ENCODE results near the gene SUFU.

Gene SUFU

DNA sequence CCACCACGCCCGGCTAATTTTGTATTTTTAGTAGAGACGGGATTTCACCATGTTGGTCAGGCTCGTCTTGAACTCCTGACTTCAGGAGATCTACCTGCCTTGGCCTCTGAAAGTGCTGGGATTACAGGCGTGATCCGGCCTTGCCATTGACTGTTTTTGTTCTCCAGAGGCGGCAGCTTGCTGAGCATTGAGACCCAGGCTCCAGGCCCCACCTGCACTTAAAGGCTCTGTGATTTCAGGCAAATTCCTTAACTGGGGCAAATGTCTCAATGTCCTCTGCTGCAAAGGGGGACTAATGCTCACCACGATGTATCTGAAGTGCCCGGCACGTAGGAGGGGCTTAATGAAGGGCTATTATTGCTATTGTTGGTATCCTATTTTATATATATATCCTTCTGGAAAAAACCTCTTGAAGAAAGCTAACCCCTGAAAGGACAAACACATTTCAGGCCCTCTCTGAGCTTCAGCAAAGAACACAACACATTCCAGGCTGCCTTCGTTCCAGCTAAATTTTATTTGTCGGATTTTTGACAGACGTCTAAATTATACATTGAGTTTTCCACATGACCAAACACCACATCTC is 169.6 kb downstream of the SUFU start:
- TF ChIP-seq, protein P1, sequence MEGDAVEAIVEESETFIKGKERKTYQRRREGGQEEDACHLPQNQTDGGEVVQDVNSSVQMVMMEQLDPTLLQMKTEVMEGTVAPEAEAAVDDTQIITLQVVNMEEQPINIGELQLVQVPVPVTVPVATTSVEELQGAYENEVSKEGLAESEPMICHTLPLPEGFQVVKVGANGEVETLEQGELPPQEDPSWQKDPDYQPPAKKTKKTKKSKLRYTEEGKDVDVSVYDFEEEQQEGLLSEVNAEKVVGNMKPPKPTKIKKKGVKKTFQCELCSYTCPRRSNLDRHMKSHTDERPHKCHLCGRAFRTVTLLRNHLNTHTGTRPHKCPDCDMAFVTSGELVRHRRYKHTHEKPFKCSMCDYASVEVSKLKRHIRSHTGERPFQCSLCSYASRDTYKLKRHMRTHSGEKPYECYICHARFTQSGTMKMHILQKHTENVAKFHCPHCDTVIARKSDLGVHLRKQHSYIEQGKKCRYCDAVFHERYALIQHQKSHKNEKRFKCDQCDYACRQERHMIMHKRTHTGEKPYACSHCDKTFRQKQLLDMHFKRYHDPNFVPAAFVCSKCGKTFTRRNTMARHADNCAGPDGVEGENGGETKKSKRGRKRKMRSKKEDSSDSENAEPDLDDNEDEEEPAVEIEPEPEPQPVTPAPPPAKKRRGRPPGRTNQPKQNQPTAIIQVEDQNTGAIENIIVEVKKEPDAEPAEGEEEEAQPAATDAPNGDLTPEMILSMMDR (IDR thresholded peaks at IDR 0.05; ENCODE audit: low read depth, low read length), result no peak
- no peak overlapping the region for H3K4me3 ChIP-seq (replicated peaks in 1 of 2; ENCODE audit: low read depth in 2 of 2, low read length in 2 of 2)
- no peak for DNase-seq (ENCODE audit: low read depth in 2 of 2)

DNA sequence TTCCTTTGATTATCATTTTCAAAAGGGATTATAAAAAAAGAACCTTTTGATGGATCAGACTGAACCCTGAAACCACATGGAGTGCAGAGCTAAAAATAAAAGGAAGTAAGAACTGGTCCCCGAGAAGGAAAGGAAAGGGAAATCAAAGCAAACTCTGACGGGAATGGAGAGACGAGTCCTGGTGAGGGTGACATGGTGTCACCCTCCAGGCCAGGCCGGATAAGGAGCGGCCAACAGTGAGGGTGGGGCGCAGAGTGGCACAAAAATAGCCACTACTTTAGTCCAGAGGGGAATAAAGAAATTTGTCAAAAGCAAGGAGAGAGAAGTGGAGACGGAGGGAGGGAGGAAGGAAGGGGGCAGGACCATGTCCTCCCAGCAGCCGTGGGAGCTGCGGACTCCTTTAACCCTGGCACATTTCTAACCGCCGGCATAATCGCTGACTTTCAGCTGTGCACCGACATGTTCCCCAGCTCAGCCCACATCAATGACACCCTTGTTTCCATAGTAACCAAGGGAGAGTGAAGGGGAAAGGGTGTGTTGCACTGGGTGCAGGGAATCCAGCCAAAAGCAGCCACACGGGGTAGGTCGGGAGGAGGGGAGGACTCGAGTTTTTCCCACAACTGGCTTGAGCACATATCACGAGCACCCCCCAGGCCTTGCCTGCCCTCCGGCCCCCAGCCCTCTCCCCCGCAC is 170.2 kb downstream of the SUFU start:
- peak overlapping the region in 1 of 2 donors; percentile 11 for H3K4me3 ChIP-seq (replicated peaks in 1 of 2; ENCODE audit: low read depth in 2 of 2, low read length in 2 of 2)
- TF ChIP-seq, protein P1 (IDR thresholded peaks at IDR 0.05; ENCODE audit: low read depth, low read length), result no peak
- peak; percentile 83 to 88 for DNase-seq (ENCODE audit: low read depth in 2 of 2)

DNA sequence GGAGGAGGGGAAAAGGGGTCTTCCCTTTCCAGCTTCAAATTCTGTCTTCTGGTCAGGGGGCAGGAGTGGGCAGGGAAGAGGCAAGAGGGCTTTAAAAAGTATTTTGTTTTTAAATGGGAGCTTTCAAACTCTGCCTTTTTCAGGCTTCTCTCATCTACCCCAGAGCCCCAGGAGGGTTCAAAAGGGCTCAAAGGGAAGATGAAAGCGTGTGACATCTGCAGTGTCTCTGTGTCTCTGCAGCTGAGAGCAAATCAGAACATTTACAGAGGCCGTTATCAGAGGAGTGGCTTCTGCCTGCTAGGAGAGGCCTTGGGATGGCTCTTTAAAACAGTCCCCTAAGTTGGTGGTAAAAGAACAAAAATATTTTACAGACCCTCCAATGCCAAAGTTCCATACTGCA is 170.8 kb downstream of the SUFU start:
- no peak for DNase-seq (ENCODE audit: low read depth in 2 of 2)
- TF ChIP-seq, protein P1 (IDR thresholded peaks at IDR 0.05; ENCODE audit: low read depth, low read length), result no peak
- peak overlapping the region in 1 of 2 donors; percentile 11 for H3K4me3 ChIP-seq (replicated peaks in 1 of 2; ENCODE audit: low read depth in 2 of 2, low read length in 2 of 2)

DNA sequence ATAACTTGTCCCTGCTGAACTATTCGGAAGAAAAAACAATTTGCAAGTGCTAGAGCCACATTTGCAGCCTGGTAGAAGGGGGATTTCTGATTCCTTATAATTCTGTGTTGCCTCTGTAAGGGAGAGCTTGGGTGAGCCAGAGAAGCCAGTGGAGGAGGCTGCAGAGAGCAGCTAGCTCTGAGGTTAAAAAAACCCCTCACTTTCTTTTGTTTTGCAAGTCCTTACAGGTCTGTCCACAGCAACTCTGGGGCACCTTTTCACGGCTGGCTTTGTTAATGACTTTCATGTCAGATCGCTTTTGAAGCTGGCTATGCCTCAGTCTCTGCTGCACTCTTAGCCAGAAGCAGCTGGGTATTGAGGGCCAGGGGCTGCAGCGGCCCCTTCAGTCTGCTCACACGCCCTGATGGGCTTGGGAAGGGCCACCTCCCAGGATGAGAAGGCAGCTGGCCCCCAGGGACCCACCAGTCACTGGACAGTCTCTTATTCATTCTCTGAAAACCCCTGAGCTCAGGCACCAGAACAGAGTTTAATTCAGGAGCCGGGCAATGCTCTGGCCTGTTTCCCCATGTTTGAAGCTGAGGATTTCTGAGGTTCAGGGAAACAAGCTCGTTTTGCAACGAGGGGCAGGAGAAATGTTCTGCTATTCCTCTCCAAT is 171.4 kb downstream of the SUFU start:
- DNase-seq (ENCODE audit: low read depth in 2 of 2), result peak in 1 of 2 donors; percentile 26
- TF ChIP-seq, protein P1 (IDR thresholded peaks at IDR 0.05; ENCODE audit: low read depth, low read length), result no peak
- H3K4me3 ChIP-seq (replicated peaks in 1 of 2; ENCODE audit: low read depth in 2 of 2, low read length in 2 of 2), result no peak overlapping the region

DNA sequence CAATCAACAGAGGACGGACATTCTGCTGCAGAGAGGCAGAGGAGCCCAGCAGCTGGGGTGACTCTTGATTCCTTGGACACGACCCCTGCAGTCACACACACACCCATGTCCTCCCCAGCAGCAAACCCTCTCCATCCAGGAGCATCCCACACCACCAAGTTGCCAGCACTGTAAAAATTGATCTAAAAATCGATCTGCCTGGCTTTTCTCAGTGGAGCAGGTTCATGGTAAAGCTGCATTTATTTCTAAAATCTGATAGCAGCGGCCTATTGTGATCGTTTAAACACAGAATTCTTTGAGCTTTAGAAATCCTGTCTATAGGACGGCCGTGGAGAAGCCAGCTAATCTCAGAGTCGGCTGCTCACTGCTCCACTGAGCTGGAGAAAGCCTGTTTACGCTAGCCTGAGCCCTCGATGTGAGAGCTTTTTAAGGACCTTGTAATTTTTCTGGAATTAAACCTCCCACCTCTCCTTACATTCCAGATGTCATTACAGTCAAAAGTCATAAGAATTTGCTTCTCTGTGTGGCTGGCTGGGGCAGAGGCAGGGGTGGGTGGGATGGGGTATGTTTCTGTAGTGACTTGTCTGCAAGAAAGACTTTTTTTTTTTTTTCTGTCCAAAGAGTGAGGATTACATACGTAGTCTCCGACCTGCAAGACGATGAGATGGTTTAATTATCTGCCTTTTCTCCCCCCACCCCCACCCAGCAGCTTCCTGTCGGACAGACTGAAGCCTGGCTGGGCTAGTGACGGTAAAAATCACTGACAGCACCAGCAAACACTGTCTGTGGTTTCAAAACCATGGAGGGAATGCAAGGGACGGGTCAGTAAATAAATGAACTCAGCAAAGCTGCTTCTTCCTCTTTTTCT is 172.1 kb downstream of the SUFU start:
- TF ChIP-seq, protein P1 (IDR thresholded peaks at IDR 0.05; ENCODE audit: low read depth, low read length), result no peak
- H3K4me3 ChIP-seq (replicated peaks in 1 of 2; ENCODE audit: low read depth in 2 of 2, low read length in 2 of 2), result no peak overlapping the region

DNA sequence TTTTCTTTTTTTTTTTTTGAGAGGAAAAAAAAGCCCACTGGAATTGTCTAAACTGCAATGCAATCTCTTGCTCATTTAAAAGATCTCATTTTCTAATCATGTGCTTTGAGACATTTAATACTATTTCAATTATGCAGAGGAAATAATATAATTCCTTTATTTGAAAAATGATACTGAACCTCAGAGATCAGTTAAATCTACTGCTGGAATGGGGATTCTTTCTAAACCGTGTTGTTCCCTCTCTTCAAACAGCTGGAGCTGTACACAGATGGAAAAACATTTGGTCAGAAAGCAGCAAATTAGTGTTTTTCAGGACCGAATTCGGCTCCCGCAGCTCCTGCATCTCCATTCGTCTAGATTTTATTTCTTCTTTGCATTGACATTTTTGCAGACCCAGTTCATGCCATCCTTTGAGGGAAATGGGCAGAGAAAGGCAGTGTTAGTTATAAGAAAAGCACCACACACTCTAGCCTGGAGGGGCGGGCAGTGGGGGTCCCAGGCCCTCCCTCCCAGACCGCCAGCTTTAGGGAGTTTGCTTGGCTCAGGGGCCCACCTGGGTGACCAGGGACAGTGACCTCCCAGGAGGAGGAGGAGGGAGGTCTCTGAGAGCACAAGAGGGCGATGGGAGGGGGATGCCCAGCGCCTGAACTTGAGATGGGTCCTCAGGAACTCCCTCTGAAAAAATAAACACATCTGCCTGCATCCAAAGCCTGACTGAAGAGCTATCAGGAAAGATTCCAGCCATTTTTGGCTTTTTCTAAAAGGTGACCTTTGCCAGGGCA is 173.0 kb downstream of the SUFU start:
- TF ChIP-seq, protein P1 (IDR thresholded peaks at IDR 0.05; ENCODE audit: low read depth, low read length), result no peak
- H3K4me3 ChIP-seq (replicated peaks in 1 of 2; ENCODE audit: low read depth in 2 of 2, low read length in 2 of 2), result no peak overlapping the region
- DNase-seq (ENCODE audit: low read depth in 2 of 2), result no peak

More for the DNA sequence above, 172.1 kb downstream of the SUFU start:
- peak; percentile 91 to 92 for DNase-seq (ENCODE audit: low read depth in 2 of 2)
